ENCODE data around the gene TNK2. TPM values are rescaled to one million over a fixed set of nuclear protein-coding genes. Genes with fewer than 3 reads are reported as not detected.

The TNK2 gene
- polyA plus RNA-seq, 1 donor (not counting 4 experiments of a cell fraction or from before 2014, with no cell fraction given): 15.8 TPM

DNA sequence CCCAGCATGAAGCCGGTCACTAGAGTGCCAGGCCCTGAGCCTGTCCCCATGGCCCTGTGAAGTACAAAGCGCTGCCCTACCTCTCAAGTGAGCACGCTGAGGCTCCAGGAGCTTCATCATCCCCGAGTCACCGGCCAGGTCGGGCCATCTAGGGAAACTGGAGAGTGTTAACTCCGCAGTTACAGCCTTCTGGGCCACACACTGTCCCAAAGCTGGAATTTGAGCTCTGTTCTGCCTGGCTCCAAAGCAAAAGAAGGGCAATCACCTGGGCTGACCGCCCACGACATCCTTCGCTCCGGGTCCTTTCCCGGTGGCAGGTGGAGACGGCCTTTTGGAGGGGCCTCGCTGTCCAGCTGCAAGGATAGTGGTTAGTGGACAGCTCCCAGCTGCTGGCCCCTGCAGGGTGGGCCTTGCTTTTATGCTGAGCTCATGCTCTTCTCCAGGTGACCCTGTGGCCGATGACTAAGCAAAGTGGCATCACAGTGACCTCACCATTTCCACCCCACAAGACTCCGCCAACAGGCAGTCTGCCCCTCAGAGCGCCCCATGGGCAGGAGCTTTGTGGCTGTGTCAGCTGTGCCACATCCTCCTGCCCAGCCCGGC, 93.1 kb downstream of the TNK2 start:
- Histone ChIP-seq H3K4me1 (ENCODE audit: control insufficient read depth, extremely low read depth, insufficient read depth, low read length) (no peaks in the 10 kb centered on the region), H4K20me1 (ENCODE audit: control insufficient read depth, extremely low read depth, insufficient read depth, low read length) (no peaks in the 10 kb centered on the region), H3K79me2 (ENCODE audit: control insufficient read depth, insufficient read depth, low read length) (no peaks in the 10 kb centered on the region), H3K9ac (ENCODE audit: control insufficient read depth, extremely low read depth, insufficient read depth, low read length) (no peak overlapping the region), H3K27ac (ENCODE audit: control insufficient read depth, insufficient read depth, low read length) (no peak overlapping the region), H3K36me3 (ENCODE audit: control insufficient read depth in 2 of 2, extremely low read depth in 1 of 2, insufficient read depth in 2 of 2, low read length in 2 of 2) (no peaks in the 10 kb centered on the region), H3K9me3 (ENCODE audit: control insufficient read depth, low read depth, low read length) (no peaks in the 10 kb centered on the region), H2AFZ (ENCODE audit: control insufficient read depth, low read length) (no peak overlapping the region), H3K4me3 (ENCODE audit: control insufficient read depth in 2 of 3, extremely low read depth in 1 of 3, insufficient read depth in 2 of 3, low read depth in 1 of 3, low read length in 3 of 3) (no peak overlapping the region), H3K4me2 (ENCODE audit: control insufficient read depth, extremely low read depth, insufficient read depth, low read depth, low read length) (no peak overlapping the region), H3K27me3 (ENCODE audit: control insufficient read depth, extremely low read depth, insufficient read depth, low read length) (peaks cover 25% of the 10 kb centered on the region), H3K9me1 (ENCODE audit: control insufficient read depth, extremely low read depth, insufficient read depth, low read length) (no peaks in the 10 kb centered on the region)
- no peak for TF ChIP-seq EZH2 (IDR thresholded peaks at IDR 0.05; ENCODE audit: low read length)
- TF ChIP-seq, protein P1, sequence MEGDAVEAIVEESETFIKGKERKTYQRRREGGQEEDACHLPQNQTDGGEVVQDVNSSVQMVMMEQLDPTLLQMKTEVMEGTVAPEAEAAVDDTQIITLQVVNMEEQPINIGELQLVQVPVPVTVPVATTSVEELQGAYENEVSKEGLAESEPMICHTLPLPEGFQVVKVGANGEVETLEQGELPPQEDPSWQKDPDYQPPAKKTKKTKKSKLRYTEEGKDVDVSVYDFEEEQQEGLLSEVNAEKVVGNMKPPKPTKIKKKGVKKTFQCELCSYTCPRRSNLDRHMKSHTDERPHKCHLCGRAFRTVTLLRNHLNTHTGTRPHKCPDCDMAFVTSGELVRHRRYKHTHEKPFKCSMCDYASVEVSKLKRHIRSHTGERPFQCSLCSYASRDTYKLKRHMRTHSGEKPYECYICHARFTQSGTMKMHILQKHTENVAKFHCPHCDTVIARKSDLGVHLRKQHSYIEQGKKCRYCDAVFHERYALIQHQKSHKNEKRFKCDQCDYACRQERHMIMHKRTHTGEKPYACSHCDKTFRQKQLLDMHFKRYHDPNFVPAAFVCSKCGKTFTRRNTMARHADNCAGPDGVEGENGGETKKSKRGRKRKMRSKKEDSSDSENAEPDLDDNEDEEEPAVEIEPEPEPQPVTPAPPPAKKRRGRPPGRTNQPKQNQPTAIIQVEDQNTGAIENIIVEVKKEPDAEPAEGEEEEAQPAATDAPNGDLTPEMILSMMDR (optimal IDR thresholded peaks at IDR 0.05 in 1 of 3, IDR thresholded peaks at IDR 0.05 in 1 of 3, conservative IDR thresholded peaks at IDR 0.05 in 1 of 3; ENCODE audit: extremely low read depth in 1 of 3, insufficient read depth in 2 of 3, low read length in 3 of 3): no peak
- DNase-seq (ENCODE audit: low read depth, low spot score) (no peak), FAIRE-seq (no peak)
- dilution Hi-C loops (cut with MboI; ENCODE audit: extremely low pct_ligation_motif_present, low sequenced_read_pairs): no loop called here

DNA sequence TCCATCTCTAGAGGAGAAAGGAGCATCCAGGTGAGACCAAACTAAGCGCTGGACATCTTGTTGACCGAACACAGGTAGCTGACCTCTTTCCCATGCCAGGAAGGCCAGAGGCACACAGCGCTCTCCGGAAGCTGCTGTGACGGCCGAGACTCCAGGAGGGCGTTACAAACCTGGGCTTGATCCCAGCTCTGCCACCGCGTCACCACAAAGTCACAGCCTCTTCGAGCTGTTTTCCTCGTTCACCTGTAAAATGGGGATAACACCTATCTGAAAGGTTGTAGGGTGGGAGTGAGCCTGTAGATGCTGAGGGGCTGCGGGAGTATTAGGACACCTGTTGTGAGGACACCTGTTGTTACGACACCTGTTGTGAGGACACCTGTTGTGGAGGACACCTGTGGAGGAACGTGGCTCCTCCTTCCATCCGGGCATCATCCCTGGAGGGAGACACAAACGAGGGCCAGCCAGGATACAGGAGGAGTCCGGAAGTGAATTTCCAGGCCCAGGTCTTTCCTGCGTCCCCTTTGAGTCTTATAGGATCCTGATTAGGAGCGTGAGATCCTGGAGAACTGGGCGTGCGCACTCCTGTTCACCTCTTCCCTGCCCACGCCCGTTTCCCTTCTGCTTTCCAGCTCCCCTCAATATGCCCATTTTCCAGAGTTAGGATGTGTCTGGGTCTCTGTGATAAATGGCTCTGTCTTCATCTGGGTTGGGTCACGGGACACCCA, 94.3 kb downstream of the TNK2 start:
- no peaks in the 10 kb centered on the region for H4K20me1 ChIP-seq (ENCODE audit: control insufficient read depth, extremely low read depth, insufficient read depth, low read length)
- TF ChIP-seq, protein P1 (optimal IDR thresholded peaks at IDR 0.05 in 1 of 3, IDR thresholded peaks at IDR 0.05 in 1 of 3, conservative IDR thresholded peaks at IDR 0.05 in 1 of 3; ENCODE audit: extremely low read depth in 1 of 3, insufficient read depth in 2 of 3, low read length in 3 of 3): no peak
- TF ChIP-seq EZH2 (IDR thresholded peaks at IDR 0.05; ENCODE audit: low read length): no peak
- no peaks in the 10 kb centered on the region for H3K4me1 ChIP-seq (ENCODE audit: control insufficient read depth, extremely low read depth, insufficient read depth, low read length)
- no peak overlapping the region for H2AFZ ChIP-seq (ENCODE audit: control insufficient read depth, low read length)
- dilution Hi-C loops (cut with MboI; ENCODE audit: extremely low pct_ligation_motif_present, low sequenced_read_pairs): no loop called here
- no peaks in the 10 kb centered on the region for H3K36me3 ChIP-seq (ENCODE audit: control insufficient read depth in 2 of 2, extremely low read depth in 1 of 2, insufficient read depth in 2 of 2, low read length in 2 of 2)
- no peaks in the 10 kb centered on the region for H3K79me2 ChIP-seq (ENCODE audit: control insufficient read depth, insufficient read depth, low read length)
- no peaks in the 10 kb centered on the region for H3K9me1 ChIP-seq (ENCODE audit: control insufficient read depth, extremely low read depth, insufficient read depth, low read length)
- no peak overlapping the region for H3K4me3 ChIP-seq (ENCODE audit: control insufficient read depth in 2 of 3, extremely low read depth in 1 of 3, insufficient read depth in 2 of 3, low read depth in 1 of 3, low read length in 3 of 3)
- DNase-seq (ENCODE audit: low read depth, low spot score): no peak
- FAIRE-seq: no peak
- no peak overlapping the region for H3K27ac ChIP-seq (ENCODE audit: control insufficient read depth, insufficient read depth, low read length)
- H3K4me2 ChIP-seq (ENCODE audit: control insufficient read depth, extremely low read depth, insufficient read depth, low read depth, low read length): no peak overlapping the region
- no peak overlapping the region for H3K9ac ChIP-seq (ENCODE audit: control insufficient read depth, extremely low read depth, insufficient read depth, low read length)
- no peaks in the 10 kb centered on the region for H3K9me3 ChIP-seq (ENCODE audit: control insufficient read depth, low read depth, low read length)
- peaks cover 25% of the 10 kb centered on the region for H3K27me3 ChIP-seq (ENCODE audit: control insufficient read depth, extremely low read depth, insufficient read depth, low read length)

Small RNA genes within 50 kb of the gene (small RNA-seq; reads per million reads assigned to genes)
- 0 to 0.25 (median 0) reads per million in 3 experiments for gene MIR6829 (ENCODE audit: insufficient read length in 3 of 3, low read depth in 3 of 3, low replicate concordance in 1 of 3)
- gene RNU2-11P (ENCODE audit: insufficient read length in 3 of 3, low read depth in 3 of 3, low replicate concordance in 1 of 3): 0 reads per million in 3 experiments

Other genes with a start within 250 kb of the TNK2 start
- 0.21 to 0.33 TPM (median 0.25 TPM) in 3 replicates for gene MUC20, start 187.6 kb downstream of the TNK2 start, polyA plus RNA-seq
- not detected in 3 replicates for gene MUC4, start 96.6 kb downstream of the TNK2 start, polyA plus RNA-seq
- 57.2 to 125 TPM (median 109 TPM) in 3 replicates for gene TFRC, start 173.5 kb upstream of the TNK2 start, polyA plus RNA-seq

All from keratinocyte (primary cell).